ENCODE data around the gene SPATA20.

The SPATA20 gene

GRCh38 chr17:50581316-50581715 is 34.3 kb downstream of the SPATA20 start:
- no peak for DNase-seq

GRCh38 chr17:50582741-50583140 is 35.8 kb downstream of the SPATA20 start:
- DNase-seq, result no peak

GRCh38 chr17:50583641-50584040 is 36.7 kb downstream of the SPATA20 start:
- no peak for DNase-seq

DNA sequence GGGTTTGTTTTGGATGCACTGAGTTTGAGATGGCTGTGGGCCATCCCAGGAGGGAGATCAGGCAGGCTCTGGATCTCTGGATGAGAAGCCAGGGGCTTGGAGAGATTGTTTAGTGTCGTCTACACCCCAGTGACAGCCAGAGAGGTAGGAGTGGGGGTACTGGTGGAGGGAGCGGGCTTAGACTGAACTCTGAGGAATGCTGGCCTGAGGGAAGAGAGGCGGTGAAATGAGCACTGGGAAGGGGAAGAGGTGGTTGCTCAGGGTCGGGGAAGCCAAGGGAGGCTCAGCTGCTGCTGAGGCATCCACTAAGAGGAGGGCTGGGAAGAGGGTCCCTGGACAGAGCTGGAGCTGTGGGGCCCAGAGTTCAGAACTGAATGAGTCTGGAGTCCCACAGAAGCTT is 37.1 kb downstream of the SPATA20 start:
- no peak for DNase-seq

DNA sequence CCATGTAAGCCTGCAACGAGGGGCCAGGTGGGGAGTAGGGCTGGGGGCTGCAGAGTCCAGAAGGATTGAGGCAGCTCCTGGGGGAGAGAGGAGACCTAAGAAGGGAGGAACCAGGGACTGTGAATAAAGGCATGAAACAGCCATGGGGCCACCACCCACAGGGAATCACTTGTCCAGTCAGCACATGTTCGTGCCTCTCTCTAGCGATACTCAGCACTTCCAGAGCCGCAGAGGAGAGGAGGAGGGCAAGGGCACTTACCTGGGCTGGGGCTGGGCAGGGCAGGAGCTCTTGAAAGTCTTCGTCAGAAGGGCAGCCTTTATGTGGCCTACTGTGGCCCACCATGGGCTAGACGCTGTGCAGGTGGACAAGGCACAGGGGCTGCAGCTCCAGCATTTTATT is 37.8 kb downstream of the SPATA20 start:
- no peak for DNase-seq

DNA sequence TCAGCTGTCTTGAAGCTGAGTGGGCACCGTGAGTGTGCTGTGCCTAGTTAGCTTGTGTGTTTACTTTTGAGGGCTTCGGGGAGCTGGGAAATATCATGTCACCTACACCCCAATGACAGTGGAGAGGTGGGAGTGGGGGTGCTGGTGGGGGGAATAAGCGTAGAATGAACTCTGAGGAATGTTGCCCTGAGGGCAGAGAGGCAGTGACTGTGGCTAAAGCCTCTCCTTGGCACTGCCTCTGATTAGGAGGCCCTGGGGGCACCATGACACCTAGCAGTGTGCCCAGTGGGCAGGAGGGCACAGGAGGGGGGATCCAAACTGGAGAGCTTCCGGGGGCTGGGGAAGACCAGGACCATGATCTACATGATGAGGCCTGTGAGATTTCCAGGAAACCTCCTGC is 38.4 kb downstream of the SPATA20 start:
- no peak for DNase-seq

- DNase-seq, result no peak
Observed at GRCh38 chr17:50585891-50586290, 38.9 kb downstream of the SPATA20 start.

DNA sequence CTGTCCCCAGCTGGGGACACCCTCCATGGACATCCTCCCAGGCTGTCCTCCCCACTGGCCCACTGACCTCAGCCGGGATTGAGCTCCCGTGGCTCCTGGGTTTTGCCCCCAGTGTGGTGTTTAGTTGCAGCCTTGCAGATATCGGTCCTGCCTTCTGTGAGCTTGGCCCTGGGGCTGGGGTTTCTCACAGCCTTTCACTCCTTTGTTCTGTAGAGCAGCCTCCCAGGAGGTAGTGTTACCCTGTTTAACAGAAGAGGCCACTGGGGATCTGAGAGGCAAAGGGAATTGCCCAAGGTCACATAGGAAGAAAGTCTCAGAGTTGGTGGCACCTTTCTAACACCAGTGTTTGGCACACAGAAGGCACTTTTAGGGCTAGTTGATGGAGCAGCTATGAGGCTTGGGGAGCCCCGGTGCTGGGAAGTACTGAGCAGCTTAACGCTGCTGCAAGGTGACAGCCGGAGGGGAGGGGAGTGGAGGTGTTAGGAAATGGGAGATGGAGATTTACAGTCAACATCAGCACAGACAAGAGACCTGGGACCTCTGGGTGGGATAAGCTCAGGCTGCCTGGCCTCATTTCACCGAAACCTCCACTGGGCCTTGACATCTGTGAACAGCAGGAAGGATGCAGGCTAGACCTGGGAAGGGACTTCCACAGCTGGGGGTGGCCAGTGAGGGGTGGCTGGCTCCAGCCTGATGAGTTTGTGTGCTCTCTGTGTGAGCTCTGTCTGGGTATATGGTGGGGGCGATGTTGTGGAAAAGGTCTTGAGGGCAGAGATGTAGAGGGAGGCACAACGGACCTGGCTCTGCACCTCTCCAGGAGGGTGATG is 39.7 kb downstream of the SPATA20 start:
- DNase-seq, result no peak

DNA sequence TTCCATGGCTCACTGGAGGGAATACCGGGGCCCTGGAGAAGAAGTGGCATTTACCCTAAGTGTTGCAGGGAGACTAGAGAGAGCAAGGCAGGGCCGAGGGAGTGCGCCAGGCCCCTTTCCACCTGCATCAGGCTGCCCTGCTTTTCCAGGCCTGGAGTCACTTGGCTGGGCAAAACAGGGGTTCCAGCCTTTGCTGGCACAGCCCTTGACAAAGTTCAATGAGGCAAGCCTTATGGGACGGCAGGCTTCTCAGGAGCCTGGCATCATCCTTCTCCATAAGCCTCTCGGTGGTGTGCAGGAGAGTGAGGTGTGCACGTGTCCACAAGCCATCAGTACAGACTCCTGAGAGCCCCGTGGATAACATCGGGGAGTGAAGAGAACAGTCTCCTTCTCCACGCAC is 40.6 kb downstream of the SPATA20 start:
- DNase-seq, result no peak

GRCh38 chr17:50588391-50589049 is 41.5 kb downstream of the SPATA20 start:
- peak; percentile 52 for DNase-seq

DNA sequence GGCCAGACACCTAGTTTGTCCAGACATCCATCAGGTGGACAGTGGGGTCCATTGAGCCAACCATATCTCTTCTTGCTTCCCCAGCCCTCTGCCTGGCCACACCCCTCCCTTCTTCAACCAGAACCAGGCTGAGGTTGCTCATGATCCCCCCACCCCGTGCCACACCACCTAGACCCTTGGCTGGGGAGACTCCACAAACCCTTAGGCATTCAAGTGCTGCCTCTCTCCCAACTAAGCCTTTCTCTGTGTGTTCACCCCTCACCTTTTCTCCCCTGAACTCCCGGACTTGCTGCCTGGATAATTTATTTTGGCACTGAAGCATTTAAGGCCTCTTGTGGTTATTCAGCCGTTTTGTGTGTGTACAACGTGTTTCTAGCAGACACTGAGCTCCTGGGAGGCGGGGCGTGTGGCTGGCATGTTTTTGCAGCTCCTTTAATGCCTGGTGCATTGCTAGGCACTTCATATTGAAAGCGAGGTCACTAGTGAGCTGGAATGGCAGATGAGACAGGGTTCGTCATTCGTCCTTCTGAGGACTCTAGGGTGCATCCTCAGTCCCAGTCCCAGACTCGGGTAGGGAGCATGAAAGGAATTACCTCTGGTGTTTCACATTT is 42.2 kb downstream of the SPATA20 start:
- no peak for DNase-seq

- no peak for DNase-seq
Observed at GRCh38 chr17:50590946-50591737, 44.2 kb downstream of the SPATA20 start.

DNA sequence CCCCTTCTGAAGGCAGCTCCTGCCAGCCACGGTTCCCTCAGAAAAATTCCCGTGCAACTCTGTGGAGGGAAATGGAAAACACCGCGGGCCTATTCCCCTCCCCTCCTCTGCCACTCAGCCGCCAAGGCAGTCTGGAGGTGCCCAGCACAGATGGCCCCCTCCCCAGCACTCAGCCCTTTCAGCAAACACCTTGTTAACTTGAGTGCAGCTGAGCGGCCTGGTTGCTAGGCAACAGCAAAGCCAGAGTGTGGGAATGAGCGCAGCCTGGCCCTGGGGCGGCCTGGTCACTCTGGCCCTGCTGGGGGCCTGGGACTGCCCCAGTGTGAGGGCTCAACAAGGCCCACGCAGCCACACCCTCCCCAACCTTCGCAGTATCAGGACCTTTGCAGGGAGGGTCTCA is 46.3 kb downstream of the SPATA20 start:
- DNase-seq, result peak; percentile 90

GRCh38 chr17:50594128-50594823 is 47.3 kb downstream of the SPATA20 start:
- DNase-seq, result no peak

DNA sequence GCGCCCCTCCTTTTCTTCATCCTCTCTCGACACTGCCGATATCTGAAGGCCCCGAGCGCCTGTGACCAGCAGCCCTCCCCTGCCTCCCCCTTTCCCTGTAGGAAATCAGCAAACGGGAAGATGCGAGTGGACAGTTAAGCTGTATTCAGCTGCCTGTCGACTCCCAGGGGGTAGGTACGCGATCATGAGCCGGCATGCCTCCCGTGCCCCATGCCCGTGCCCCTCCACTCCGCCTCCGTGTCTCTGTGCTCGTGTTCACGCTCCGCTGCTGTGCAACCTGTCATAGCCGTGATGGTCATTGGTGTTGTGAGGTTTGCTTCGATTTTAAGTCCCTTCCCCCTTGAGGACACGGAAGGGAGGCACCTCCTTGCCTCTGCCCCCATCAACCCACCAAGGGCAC is 47.9 kb downstream of the SPATA20 start:
- no peak for DNase-seq

- no peak for DNase-seq
Observed at GRCh38 chr17:50596191-50597037, 49.4 kb downstream of the SPATA20 start.

DNA sequence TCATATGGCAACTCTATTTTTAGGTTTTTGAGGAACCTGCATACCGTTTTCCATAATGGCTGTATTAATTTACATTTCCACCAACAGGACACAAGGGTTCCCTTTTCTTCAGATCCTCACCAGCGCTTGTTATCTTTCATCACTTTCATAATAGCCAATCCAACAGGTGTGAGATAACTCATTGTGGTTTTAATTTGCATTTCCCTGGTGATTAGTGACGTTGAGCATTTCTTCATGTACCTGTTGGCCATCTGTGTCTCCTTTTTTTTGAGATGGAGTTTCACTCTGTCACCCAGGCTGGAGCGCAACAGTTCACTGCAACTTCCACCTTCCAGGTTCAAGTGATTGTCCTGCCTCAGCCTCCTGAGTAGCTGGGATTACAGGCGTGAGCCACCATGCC is 51.5 kb downstream of the SPATA20 start:
- no peak for DNase-seq

- no peak for DNase-seq
Observed at GRCh38 chr17:50599606-50600005, 52.6 kb downstream of the SPATA20 start.

- DNase-seq, result peak; percentile 12
Observed at GRCh38 chr17:50601823-50602375, 54.9 kb downstream of the SPATA20 start.

DNA sequence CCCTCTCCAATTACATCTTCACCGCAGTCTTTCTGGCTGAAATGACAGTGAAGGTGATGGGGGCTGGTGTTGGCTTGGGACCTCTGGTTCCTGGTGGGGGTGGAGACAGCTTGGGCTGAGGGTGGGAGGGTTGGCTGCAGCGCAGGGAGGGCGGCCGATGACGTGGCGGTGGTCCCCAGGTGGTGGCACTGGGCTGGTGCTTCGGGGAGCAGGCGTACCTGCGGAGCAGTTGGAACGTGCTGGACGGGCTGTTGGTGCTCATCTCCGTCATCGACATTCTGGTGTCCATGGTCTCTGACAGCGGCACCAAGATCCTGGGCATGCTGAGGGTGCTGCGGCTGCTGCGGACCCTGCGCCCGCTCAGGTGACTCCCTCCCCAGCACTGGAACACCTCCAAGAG is 55.9 kb downstream of the SPATA20 start:
- no peak for DNase-seq

DNA sequence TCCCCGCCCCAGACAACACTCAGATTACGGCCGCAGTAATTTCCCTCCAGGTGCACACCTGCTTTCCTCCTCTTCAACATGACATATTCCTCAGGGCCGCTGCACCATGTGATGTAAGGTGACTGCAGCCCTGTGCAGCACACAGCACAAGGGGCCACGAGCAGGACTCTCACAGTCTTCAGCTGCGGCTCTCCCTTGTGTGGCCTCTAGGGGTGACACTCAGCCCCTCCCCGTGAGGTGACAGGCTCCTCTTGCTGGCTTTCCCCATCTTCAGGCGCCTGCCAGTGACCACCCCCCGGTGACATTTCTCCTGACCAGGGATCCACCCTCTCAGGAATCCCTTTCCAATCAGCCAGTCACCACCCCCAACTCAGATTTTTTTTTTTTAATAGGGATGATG is 56.4 kb downstream of the SPATA20 start:
- no peak for DNase-seq
